HCT116 (cell line): ENCODE data around the gene ITSN1. TPM values are rescaled to one million over a fixed set of nuclear protein-coding genes. Genes with fewer than 3 reads are reported as not detected.

Source experiments
- ATAC-seq: fragments of 200-7000 bp; cut with Tn5 transposase; 2 replicates; pipeline ENCODE4 v1.9.1; 2020; ENCODE audit warnings: mild to moderate bottlenecking, moderate library complexity
- BruUV-seq: library from RNA; stranded (reverse); fragments of 400-500 nt; replicated peaks from 2 replicates; lab custom pipeline; 2021; lab: Mats Ljungman, UMichigan
- CTCF ChIA-PET: fragments of 300-600 bp; sonication (Branson Sonifier 250); formaldehyde crosslinking; loops from one replicate; lab custom pipeline; 2021; ENCODE audit warnings: antibody characterized with exemption; lab: Charles Lee
- POLR2A ChIA-PET: fragments of 300-600, 350-600 bp; sonication (Branson Sonifier 250); formaldehyde crosslinking; loops from one replicate; lab custom pipeline; 2021; ENCODE audit warnings: antibody characterized with exemption; lab: Charles Lee
- RAD21 ChIA-PET, 2 experiments: fragments of 300-600 bp; sonication (Branson Sonifier 250); formaldehyde crosslinking; loops; one replicate each; lab custom pipeline; 2023; ENCODE audit warnings: low total read pairs in 2 of 2; ENCODE audit not compliant: uncharacterized antibody in 2 of 2, unreplicated experiment in 2 of 2, low non-redundant PET in 1 of 2; lab: Charles Lee
- DNase-seq: peaks from one replicate; pipeline ENCODE4 v3.0.0-alpha.2; 2010; ENCODE audit warnings: low read depth, low spot score
- H2AFZ ChIP-seq: fragments of 200-600 bp; shearing (Covaris generic), sonication (generic); 2 replicates; pipeline ENCODE4 v1.6.1; 2017; ENCODE audit warnings: low read depth, mixed run types, mixed read lengths, antibody characterized with exemption, low read length; ENCODE audit not compliant: poor library complexity, severe bottlenecking
- H3K27ac ChIP-seq: 2 replicates; pipeline ENCODE4 v1.5.1; 2012; ENCODE audit warnings: low read depth, low read length
- H3K27me3 ChIP-seq: fragments of 200-600 bp; sonication (generic); 2 replicates; pipeline ENCODE4 v1.6.1; 2016; ENCODE audit warnings: mixed run types, low read length, mixed read lengths; ENCODE audit not compliant: insufficient read depth
- H3K36me3 ChIP-seq, 2 experiments: fragments of 200-500 bp in 1 of 2; fragments of 200-600 bp in 1 of 2; sonication (Bioruptor generic) in 1 of 2; sonication (generic) in 1 of 2; 2 replicates each; pipeline versions ENCODE4 v1.5.1 to v1.6.1; 2014 to 2016; ENCODE audit warnings: low read length in 2 of 2, inconsistent platforms in 1 of 2, mixed read lengths in 1 of 2, mixed run types in 1 of 2; ENCODE audit not compliant: insufficient read depth in 2 of 2, control insufficient read depth in 1 of 2
- H3K4me1 ChIP-seq, 2 experiments: fragments of 200-600 bp in 1 of 2; sonication (generic) in 1 of 2; 2 replicates each; pipeline versions ENCODE4 v1.5.1 to v1.6.1; 2012 to 2017; ENCODE audit warnings: low read length in 2 of 2, inconsistent platforms in 1 of 2, mild to moderate bottlenecking in 1 of 2, mixed read lengths in 1 of 2, mixed run types in 1 of 2, moderate library complexity in 1 of 2; ENCODE audit not compliant: insufficient read depth in 2 of 2, control insufficient read depth in 1 of 2
- H3K4me2 ChIP-seq: fragments of 200-600 bp; sonication (generic); 2 replicates; pipeline ENCODE4 v1.6.1; 2017; ENCODE audit warnings: mixed run types, low read length, mixed read lengths
- H3K4me3 ChIP-seq, 2 experiments: fragments of 200-600 bp in 1 of 2; sonication (generic) in 1 of 2; replicated peaks in 1 of 2; 2 replicates each; pipeline ENCODE4 v1.5.1; 2011 to 2016; ENCODE audit warnings: low read length in 2 of 2, control low read depth in 1 of 2, low read depth in 1 of 2, mild to moderate bottlenecking in 1 of 2, mixed read lengths in 1 of 2, mixed run types in 1 of 2
- H3K79me2 ChIP-seq: fragments of 200-600 bp; sonication (generic); 2 replicates; pipeline ENCODE4 v1.6.1; 2017; ENCODE audit warnings: mild to moderate bottlenecking, mixed run types, low read length, moderate library complexity, mixed read lengths; ENCODE audit not compliant: insufficient read depth
- H3K9ac ChIP-seq: fragments of 200-600 bp; sonication (generic); 2 replicates; pipeline ENCODE4 v1.6.1; 2016; ENCODE audit warnings: low read length, mixed read lengths
- H3K9me2 ChIP-seq: fragments of 200-600 bp; sonication (generic), shearing (Covaris generic); 2 replicates; pipeline ENCODE4 v1.6.1; 2017; ENCODE audit warnings: mixed run types, mild to moderate bottlenecking, moderate library complexity; ENCODE audit not compliant: insufficient read depth
- H3K9me3 ChIP-seq, 2 experiments: fragments of 200-500 bp in 1 of 2; fragments of 200-600 bp in 1 of 2; sonication (Bioruptor generic) in 1 of 2; sonication (generic) in 1 of 2; 2 replicates each; pipeline ENCODE4 v1.6.1; 2014 to 2017; ENCODE audit warnings: low read length in 2 of 2, mixed read lengths in 2 of 2, inconsistent platforms in 1 of 2, low read depth in 1 of 2, mild to moderate bottlenecking in 1 of 2, mixed run types in 1 of 2, moderate library complexity in 1 of 2; ENCODE audit not compliant: control insufficient read depth in 1 of 2, insufficient read depth in 1 of 2
- H4K20me1 ChIP-seq: fragments of 200-600 bp; sonication (generic), shearing (Covaris generic); 2 replicates; pipeline ENCODE4 v1.6.1; 2017; ENCODE audit warnings: mixed run types, mild to moderate bottlenecking, moderate library complexity; ENCODE audit not compliant: insufficient read depth
- ATF3 ChIP-seq: IDR thresholded peaks from 2 replicates; pipeline ENCODE4 v1.6.1; 2012
- CBX3 ChIP-seq: IDR thresholded peaks from 2 replicates; pipeline ENCODE4 v1.6.1; 2012; ENCODE audit warnings: low read depth
- EGR1 ChIP-seq: IDR thresholded peaks from 2 replicates; pipeline ENCODE4 v1.6.1; 2012; ENCODE audit warnings: low read depth
- ELF1 ChIP-seq: IDR thresholded peaks from 2 replicates; pipeline ENCODE4 v1.6.1; 2012; ENCODE audit warnings: low read depth, borderline replicate concordance
- EZH2 ChIP-seq: fragments of 200-600 bp; sonication (generic); IDR thresholded peaks from 2 replicates; pipeline ENCODE4 v1.6.1; 2017; ENCODE audit warnings: antibody characterized with exemption, mixed run types
- EZH2phosphoT487 ChIP-seq: fragments of 200-600 bp; IDR thresholded peaks from 2 replicates; pipeline ENCODE4 v1.6.1; 2018; ENCODE audit warnings: antibody characterized with exemption, borderline replicate concordance
- JUND ChIP-seq: IDR thresholded peaks from 2 replicates; pipeline ENCODE4 v1.6.1; 2012
- POLR2AphosphoS5 ChIP-seq: IDR thresholded peaks from 2 replicates; pipeline ENCODE4 v1.6.1; 2011; ENCODE audit warnings: mild to moderate bottlenecking, low read depth, low read length, moderate library complexity
- RAD21 ChIP-seq: IDR thresholded peaks from 2 replicates; pipeline ENCODE4 v1.6.1; 2012; ENCODE audit warnings: low read depth, mild to moderate bottlenecking
- REST ChIP-seq: IDR thresholded peaks from 2 replicates; pipeline ENCODE4 v1.6.1; 2012; ENCODE audit warnings: low read depth
- SIN3A ChIP-seq: IDR thresholded peaks from 2 replicates; pipeline ENCODE4 v1.6.1; 2012; ENCODE audit warnings: low read depth
- SP1 ChIP-seq: IDR thresholded peaks from 2 replicates; pipeline ENCODE4 v1.6.1; 2012; ENCODE audit warnings: low read depth
- SRF ChIP-seq: IDR thresholded peaks from 2 replicates; pipeline ENCODE4 v1.6.1; 2012; ENCODE audit warnings: low read depth
- TCF7L2 ChIP-seq: IDR thresholded peaks from 2 replicates; pipeline ENCODE4 v1.7.0; 2011; ENCODE audit warnings: borderline replicate concordance, inconsistent platforms; ENCODE audit not compliant: insufficient read depth, insufficient read length; ENCODE audit errors: extremely low read depth
- YY1 ChIP-seq: IDR thresholded peaks from 2 replicates; pipeline ENCODE4 v1.6.1; 2011; ENCODE audit warnings: low read length, low read depth, moderate library complexity, mild to moderate bottlenecking; ENCODE audit not compliant: insufficient replicate concordance; ENCODE audit errors: extremely low read depth
- ZFX ChIP-seq: fragments of 450-650 bp; IDR thresholded peaks from 2 replicates; pipeline ENCODE4 v1.6.1; 2017
- ZNF274 ChIP-seq: fragments of 200-500 bp; sonication (Bioruptor generic); IDR thresholded peaks from 2 replicates; pipeline ENCODE4 v1.6.1; 2014; ENCODE audit warnings: mild to moderate bottlenecking, low read depth, low read length, inconsistent platforms
- intact Hi-C: fragments of 100-400 bp; cut with micrococcal nuclease; formaldehyde crosslinking; loops from 2 replicates; pipeline ENCODE4 v1.10.0; 2022
- total RNA-seq: library from RNA; stranded (reverse); gene quantifications from one replicate; pipeline ENCODE4 v1.2.1, GENCODE V29; 2021; ENCODE audit not compliant: unreplicated experiment

Gene ITSN1
- total RNA-seq, 1 experiment from 2014 or later = 25.8 TPM

- Histone ChIP-seq H3K4me2 (no peak overlapping the region), H3K9me3 (no peaks in the 10 kb centered on the region), H2AFZ (no peak overlapping the region), H3K4me1 (no peaks in the 10 kb centered on the region), H3K79me2 (no peaks in the 10 kb centered on the region), H3K9ac (no peak overlapping the region), H3K27ac (no peak overlapping the region), H3K36me3 (no peaks in the 10 kb centered on the region), H3K4me3 (no peak overlapping the region), H4K20me1 (no peaks in the 10 kb centered on the region), H3K27me3 (no peaks in the 10 kb centered on the region), H3K9me2 (no peaks in the 10 kb centered on the region)
- ChIA-PET RAD21 (no interaction called here), POLR2A (no interaction called here), CTCF (no interaction called here)
- DNase-seq = no peak
- TF ChIP-seq POLR2AphosphoS5 (no peak), ELF1 (no peak)
- intact Hi-C loops = no loop called here
- ATAC-seq = no peak
- no TSS peak for BruUV-seq
These were observed 221.8 kb downstream of the ITSN1 start for GRCh38 chr21:33864150-33864549.

- Histone ChIP-seq H3K9me2 (no peaks in the 10 kb centered on the region), H3K4me1 (no peaks in the 10 kb centered on the region), H3K27me3 (no peaks in the 10 kb centered on the region), H3K4me2 (no peak overlapping the region), H3K9me3 (no peaks in the 10 kb centered on the region), H3K27ac (no peak overlapping the region), H3K79me2 (no peaks in the 10 kb centered on the region), H3K36me3 (no peaks in the 10 kb centered on the region), H3K4me3 (no peak overlapping the region), H4K20me1 (no peaks in the 10 kb centered on the region), H3K9ac (no peak overlapping the region), H2AFZ (no peak overlapping the region)
- POLR2A ChIA-PET = no interaction called here
- DNase-seq (no peak), ATAC-seq (no peak)
- RAD21 ChIA-PET = no interaction called here
- no TSS peak for BruUV-seq
- TF ChIP-seq EZH2phosphoT487 (no peak), SP1 (no peak), ELF1 (no peak), ZFX (no peak), ZNF274 (no peak), SIN3A (no peak), REST (no peak), TCF7L2 (no peak), CBX3 (no peak), ATF3 (no peak), SRF (no peak), RAD21 (no peak), EGR1 (no peak), EZH2 (no peak), JUND (no peak), YY1 (no peak)
- CTCF ChIA-PET = no interaction called here
- intact Hi-C loops = no loop called here
These were observed 222.9 kb downstream of the ITSN1 start for GRCh38 chr21:33865176-33865575.
